NCI-H146 (cell line): ENCODE results near the gene NRIP3.
"Not testable (repeated sequence)": the region's sequence is repeated elsewhere in the genome, so short reads cannot be mapped to it uniquely, and the experiment has no call there.

Source experiments
- DNase-seq: peaks from one replicate; lab custom pipeline; 2025; lab: John Stamatoyannopoulos, UW

Gene NRIP3

GRCh38 chr11:9016916-9017642 is 13.3 kb upstream of the NRIP3 start:
- peak; percentile 45 for DNase-seq

- peak; percentile 77 for DNase-seq
These were observed 11.9 kb upstream of the NRIP3 start for GRCh38 chr11:9015677-9016076.

- no peak for DNase-seq
These were observed 11.0 kb upstream of the NRIP3 start for GRCh38 chr11:9014826-9015225.

- no peak for DNase-seq
These were observed 9.6 kb upstream of the NRIP3 start for GRCh38 chr11:9013373-9013772.

- DNase-seq: not testable (repeated sequence)
These were observed 5.7 kb upstream of the NRIP3 start for GRCh38 chr11:9009538-9009937.

GRCh38 chr11:9008661-9009060 is 4.9 kb upstream of the NRIP3 start:
- no peak for DNase-seq

GRCh38 chr11:9008011-9008550 is 4.3 kb upstream of the NRIP3 start:
- DNase-seq: no peak

GRCh38 chr11:9005087-9005486 is 1.3 kb upstream of the NRIP3 start:
- no peak for DNase-seq

- peak; percentile 86 for DNase-seq
These were observed 554 bp upstream of the NRIP3 start for GRCh38 chr11:9004183-9004926.

GRCh38 chr11:9002920-9003572 is 755 bp downstream of the NRIP3 start:
- peak; percentile 22 for DNase-seq

GRCh38 chr11:9001736-9002135 is 2.1 kb downstream of the NRIP3 start:
- no peak for DNase-seq

- no peak for DNase-seq
These were observed 5.8 kb downstream of the NRIP3 start for GRCh38 chr11:8998017-8998416.

GRCh38 chr11:8997451-8997850 is 6.3 kb downstream of the NRIP3 start:
- no peak for DNase-seq

- DNase-seq: no peak
These were observed 14.3 kb downstream of the NRIP3 start for GRCh38 chr11:8989453-8989852.

- no peak for DNase-seq
These were observed 15.2 kb downstream of the NRIP3 start for GRCh38 chr11:8988329-8989234.

GRCh38 chr11:8987446-8987845 is 16.4 kb downstream of the NRIP3 start:
- no peak for DNase-seq

GRCh38 chr11:8986772-8987171 is 17.0 kb downstream of the NRIP3 start:
- not testable (repeated sequence) for DNase-seq

GRCh38 chr11:8985462-8985861 is 18.3 kb downstream of the NRIP3 start:
- no peak for DNase-seq

- no peak for DNase-seq
These were observed 20.2 kb downstream of the NRIP3 start for GRCh38 chr11:8983552-8983951.

GRCh38 chr11:8980485-8980884 is 23.3 kb downstream of the NRIP3 start:
- no peak for DNase-seq

- not testable (repeated sequence) for DNase-seq
These were observed 24.4 kb downstream of the NRIP3 start for GRCh38 chr11:8979365-8979764.

GRCh38 chr11:8973121-8973520 is 30.7 kb downstream of the NRIP3 start:
- DNase-seq: no peak
